HG02970 (cell line): Measurements from ENCODE around the gene POU2AF2.
"Not testable (repeated sequence)": the region's sequence is repeated elsewhere in the genome, so short reads cannot be mapped to it uniquely, and the experiment has no call there.

Experiments
- ATAC-seq: cut with Tn5 transposase; IDR thresholded peaks from one replicate; pipeline ENCODE4 v1.9.1; 2021; ENCODE audit warnings: mild to moderate bottlenecking, moderate library complexity, moderate number of reproducible peaks; ENCODE audit not compliant: unreplicated experiment, low FRiP score

POU2AF2 gene, protein sequence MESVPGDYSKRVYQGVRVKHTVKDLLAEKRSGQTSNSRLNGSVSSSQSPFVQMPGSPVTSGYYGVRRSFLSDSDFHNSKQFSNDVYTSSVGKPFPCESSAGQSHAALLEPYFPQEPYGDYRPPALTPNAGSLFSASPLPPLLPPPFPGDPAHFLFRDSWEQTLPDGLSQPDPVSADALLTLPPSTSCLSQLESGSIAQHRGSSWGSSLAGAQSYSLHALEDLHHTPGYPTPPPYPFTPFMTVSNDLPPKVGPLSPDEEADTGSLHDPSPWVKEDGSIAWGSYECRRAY

DNA sequence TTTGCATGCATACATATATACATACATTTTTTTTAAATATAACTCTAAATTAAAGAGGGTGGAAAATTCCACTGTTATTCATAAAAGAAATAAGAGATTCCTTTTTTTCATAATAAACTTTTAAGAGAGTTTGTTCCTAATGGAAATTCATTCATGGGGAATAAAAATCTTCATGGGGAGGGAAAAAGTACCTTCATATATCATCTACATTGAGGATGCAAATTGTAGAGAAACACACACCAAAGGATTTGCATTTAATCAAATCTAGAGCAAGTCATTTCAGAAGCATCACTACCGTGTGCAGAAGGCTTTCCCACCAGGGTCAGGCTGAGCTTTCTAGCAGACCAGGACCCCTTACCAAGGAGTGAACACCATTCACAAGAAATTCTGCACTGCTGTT, at the start of gene POU2AF2:
Gene POU2AF2, plus strand, starts transcription at position 301 of the 400 bp plus-strand sequence. CDS start 129 bp downstream, outside the sequence.
- no peak for ATAC-seq

DNA sequence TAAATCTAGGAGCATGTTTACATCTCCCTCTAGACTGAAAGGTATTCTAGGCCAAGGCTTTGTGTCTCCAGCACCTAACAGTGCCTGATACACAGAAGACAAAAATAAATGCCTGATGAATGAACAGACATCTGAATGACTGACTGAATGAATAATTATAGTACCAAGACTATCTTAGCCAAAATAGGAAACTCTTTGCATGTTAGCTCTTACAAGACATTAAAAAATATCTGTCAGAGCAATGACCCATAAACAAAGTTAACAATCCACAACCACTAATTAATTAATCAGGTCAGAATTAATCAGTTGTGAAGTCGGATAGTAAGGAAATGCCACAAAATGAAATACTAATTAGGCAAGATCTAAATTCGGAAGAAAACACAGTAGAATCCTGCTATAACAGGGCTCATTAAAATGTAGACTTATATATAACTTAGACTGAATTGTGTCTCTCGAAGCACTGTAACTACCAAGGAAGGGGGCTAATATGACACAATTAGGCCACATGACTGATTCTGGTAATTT, 45.5 kb upstream of the POU2AF2 start:
- no peak for ATAC-seq

DNA sequence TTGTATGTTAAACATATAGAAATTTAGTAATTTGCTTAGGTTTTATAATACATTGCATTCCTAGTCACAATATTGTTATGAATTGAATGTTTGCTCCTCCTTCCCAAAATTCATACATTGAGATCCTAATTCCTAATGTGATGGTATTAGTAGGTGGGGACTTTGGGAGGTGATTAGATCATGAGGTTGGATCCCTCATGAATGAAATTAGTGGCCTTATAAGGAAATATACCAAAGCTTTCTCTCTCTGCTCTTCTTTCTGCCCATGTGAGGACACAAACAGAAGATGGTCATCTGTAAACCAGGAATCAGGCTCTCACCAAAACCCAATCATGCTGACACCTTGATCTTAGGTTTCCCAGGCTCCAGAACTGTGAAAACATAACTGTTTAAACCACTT, 41.3 kb upstream of the POU2AF2 start:
- no peak for ATAC-seq

DNA sequence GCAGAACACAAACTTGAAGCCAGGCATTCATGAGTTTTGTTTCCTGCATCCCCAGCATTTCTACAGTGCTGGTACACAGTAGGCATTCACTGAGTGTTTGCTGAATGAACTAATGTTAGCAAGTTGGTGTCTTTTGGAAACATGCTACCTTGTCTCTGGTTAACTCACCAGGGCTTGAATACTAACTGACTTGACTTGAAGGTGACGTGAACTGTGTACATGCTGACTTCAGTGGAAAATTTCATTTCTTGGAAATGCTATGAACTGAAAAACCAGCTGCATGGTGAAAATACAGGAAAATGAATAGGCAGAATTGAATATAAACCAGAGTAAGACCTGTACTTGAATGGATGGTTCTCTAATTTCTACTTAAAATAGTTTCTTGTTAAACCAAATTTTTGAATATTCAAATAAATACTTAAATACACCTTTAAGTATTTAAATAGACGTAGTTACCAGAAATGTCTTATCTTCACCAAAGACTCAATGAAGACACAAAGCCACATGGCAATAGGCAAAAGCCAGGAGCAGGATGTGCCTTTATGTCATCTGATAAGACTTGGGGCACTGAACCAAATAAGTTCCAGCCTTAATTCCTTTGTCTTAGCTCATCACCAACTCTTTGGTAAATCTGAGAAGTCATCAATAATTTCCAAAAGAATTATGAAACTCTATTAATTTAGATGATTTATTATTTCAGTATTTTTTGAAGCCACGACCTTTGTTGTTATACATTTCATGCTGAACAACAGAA, 39.7 kb upstream of the POU2AF2 start:
- no peak for ATAC-seq

DNA sequence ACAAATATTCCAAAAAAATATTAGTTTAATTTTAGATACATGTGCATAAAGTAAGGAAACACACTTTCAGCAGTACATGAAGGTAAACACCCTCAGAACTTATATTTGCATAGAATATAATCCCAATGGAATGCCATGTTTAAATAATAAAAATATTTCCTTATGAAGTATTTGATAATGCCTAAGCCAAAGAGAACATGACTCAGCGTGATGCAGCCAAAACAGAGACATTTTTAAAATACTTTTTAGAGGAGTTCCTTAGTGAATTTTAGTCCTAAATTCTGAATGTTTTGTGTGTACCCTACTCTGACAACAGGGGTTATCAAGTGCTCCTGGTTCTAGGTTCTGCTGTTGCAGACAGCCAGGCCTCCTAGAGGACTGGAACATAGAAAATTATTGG, 39.1 kb upstream of the POU2AF2 start:
- no peak for ATAC-seq

DNA sequence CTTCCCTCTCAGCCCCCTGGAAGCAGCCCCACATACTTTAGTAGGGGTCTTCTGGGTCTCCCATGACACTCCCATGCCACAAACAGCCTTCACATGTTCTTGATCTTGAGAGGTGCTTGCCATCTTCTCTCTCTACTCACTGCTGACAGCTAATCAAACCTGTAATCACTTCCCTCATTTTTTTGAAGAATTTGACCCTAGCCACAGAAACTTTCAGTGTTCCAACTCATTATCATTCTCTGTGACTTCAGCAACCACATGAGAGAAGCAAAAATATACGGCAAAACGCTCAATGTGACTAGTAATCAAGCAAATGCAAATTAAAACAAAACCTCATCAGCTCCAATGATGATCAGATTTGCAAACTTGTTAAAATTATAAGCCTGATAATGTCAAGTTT, 38.3 kb upstream of the POU2AF2 start:
- ATAC-seq, result no peak

DNA sequence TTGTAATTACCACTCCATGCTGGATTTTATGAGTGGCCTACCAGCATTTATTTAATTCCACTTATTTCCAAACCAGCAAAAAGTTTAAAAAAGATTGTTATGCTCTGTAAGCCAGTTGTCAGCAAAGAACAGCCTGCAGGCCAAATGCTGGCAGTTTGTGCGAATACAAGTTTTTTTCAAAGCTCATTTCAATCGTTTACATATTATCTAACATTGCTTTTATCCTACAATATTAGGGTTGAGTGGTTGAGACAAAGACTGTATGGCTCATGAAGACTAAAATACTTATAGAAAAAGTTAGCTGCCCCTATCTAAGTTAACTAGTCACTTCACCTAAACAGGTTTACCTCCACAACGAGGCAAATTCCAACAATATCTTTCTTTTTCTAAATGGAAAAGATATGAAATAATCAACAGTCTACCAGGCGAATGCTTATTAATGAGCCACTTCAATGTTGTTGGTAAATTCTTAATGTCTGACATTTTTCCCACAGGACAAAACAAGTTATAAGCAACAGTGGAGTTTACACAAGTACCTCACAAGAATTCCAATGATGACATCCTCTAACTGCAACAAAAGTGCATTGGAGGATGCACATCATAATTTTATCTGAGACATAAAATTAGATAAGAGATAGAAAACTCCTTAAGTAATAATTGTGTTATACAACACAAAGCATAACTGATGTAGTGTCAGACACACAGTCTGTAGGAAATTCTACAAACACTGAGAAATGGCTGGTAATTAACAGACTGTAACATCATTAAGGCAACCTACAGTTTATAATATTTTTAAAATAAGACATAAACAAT, 35.8 kb upstream of the POU2AF2 start:
- ATAC-seq, result no peak

DNA sequence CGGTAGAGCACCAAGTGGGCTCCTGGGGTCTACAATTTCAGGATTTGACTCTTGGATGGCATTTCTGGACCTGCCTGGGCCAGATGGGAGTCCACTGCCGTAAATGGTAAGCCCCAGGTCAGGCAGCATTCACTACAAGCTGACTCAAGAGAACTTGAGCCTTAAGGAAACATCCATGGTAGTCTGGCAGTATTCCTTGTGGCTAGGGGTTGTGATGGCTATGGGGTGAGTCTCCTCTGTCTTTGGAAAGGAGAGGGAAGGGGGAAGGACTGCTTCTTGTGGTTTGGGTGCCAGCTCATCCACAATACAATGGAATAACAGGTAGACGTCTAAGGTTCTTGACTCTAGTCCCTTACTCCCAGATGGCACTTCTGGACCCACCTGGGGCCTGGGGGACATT, 32.3 kb upstream of the POU2AF2 start:
- no peak for ATAC-seq

DNA sequence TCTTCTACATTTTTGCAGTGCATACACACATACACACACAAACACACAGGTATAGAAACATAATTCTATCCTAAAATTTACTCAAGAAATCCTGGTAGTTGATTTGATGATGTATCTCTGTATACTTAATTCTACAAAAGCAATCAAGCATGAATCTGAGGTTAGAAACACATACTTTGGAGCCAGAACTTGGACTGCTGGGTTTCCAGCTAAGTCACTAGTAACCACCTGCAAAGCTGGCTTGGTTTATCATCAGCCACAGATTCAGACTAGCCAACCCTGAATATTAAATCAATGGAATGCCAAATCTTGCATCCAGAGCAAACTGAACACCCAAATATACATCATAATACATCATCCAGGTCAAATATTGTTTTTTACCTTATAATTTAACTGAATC, 24.8 kb upstream of the POU2AF2 start:
- ATAC-seq, result no peak

DNA sequence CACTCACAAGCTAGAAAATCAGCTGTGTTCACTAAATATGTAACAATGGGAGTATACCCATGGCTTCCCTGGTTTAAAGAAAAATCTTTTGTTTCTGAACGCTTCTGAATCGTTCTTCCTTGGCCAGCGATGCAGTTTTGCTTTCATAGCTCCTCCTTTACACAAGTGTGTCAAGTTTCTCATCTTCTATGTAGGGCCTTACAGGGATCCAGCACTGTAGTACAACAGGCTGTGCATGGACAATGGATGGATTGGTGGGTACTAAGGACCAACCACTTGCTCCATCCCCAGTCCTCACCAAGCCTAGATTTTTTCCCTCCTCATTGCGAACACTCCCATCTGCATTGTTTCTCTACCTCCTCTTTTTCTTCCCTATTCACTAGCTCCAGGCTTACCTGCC, 24.3 kb upstream of the POU2AF2 start:
- no peak for ATAC-seq

DNA sequence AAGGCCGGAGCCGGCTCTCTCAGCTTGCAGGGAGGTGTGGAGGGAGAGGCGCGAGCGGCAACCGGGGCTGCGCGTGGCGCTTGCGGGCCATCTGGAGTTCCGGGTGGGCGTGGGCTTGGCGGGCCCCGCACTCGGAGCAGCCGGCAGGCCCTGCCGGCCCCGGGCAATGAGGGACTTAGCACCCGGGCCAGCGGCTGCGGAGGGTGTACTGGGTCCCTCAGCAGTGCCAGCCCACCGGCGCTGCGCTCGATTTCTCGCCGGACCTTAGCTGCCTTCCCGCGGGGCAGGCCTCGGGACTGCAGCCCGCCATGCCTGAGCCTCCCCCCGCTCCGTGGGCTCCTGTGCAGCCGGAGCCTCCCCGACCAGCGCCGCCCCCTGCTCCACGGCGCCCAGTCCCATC, 23.6 kb upstream of the POU2AF2 start:
- ATAC-seq, result not testable (repeated sequence)

DNA sequence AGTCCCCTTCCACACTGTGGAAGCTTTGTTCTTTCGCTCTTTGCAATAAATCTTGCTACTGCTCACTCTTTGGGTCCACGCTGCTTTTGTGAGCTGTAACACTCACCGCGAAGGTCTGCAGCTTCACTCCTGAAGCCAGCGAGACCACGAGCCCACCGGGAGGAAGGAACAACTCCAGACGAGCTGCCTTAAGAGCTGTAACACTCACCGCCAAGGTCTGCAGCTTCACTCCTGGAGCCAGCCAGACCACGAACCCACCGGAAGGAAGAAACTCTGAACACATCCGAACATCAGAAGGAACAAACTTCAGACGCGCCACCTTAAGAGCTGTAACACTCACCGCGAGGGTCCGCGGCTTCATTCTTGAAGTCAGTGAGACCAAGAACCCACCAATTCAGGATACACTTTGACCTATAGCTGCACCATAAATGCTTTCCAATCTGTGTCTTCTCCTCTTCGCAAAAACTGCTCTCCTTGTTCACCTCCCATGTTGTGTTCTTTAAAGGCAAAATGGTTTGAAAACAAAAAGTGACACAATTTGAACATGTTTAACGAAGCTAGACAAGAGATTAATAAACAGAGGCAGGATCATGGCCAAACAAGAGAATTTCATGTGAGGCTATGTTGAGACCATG, 22.6 kb upstream of the POU2AF2 start:
- not testable (repeated sequence) for ATAC-seq

DNA sequence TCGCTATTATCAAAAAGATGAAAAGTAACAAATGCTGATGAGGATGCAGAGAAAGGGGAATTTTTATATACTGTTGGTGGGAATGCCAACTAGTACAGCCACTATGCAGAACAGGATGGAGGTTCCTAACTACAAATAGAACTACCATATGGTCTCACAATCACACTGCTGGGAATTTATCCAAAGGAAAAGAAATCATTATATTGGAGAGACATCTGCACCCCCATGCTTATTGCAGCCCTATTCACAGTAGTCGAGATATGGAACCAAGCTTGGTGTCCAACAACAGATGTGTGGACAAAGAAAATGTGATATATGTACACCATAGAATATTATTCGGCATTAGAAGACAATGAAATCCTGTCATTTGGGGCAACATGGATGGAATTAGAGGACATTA, 19.6 kb upstream of the POU2AF2 start:
- no peak for ATAC-seq

DNA sequence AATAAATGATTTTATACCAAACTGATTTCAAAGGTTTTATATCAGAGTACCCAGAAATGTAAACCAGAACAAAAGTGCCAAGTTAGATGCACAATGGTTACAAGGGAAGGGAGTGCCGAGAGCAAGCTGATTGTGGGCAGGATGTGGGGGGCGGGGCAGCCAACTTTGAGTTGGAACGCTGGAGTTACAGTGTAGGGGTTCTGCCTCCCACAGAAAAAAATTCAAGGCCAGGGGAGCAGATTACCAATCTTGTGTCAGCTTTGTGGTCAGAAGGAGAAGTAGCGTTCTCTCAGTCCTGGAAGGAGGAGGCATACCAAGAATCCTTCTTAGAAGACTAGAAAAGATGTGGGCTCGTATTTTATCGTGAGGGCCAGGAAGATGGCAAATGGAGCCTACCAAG, 15.9 kb upstream of the POU2AF2 start:
- no peak for ATAC-seq

DNA sequence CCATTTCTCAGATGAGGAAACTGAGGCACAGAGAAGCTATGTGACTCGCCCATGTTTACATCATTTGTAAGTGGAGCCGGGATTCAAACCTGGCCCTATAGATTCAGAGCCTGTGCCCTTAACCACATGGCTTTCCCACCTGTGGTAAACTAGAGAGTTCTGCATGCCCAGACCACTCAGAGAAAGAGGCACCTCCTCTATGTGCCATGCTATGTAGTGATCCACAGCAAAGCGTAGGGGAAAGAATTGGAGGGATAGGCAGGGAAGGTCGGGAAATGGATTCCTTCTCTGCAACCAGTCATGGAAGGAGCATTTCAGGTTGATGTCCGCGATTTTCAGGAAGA, 15.4 kb upstream of the POU2AF2 start:
- no peak for ATAC-seq

DNA sequence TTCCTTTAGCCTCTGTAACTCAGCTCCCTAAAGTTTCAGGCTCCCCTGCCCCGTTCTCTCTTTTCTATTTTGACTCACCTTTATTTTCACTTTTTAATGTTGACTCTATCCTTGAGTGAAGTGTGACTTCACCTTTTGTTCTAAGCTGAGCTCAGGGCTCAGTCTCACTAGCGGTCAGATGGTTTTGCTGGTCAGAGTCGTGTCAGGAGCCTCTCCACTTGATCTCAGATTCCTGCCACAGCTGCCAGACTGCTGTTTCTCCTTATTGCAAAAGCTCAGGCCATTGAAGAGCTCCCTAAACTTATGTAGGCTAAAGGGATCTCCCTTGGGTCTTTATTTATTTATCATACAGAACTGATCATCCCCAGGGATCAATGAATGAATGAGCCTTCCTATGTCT, 13.7 kb upstream of the POU2AF2 start:
- no peak for ATAC-seq

DNA sequence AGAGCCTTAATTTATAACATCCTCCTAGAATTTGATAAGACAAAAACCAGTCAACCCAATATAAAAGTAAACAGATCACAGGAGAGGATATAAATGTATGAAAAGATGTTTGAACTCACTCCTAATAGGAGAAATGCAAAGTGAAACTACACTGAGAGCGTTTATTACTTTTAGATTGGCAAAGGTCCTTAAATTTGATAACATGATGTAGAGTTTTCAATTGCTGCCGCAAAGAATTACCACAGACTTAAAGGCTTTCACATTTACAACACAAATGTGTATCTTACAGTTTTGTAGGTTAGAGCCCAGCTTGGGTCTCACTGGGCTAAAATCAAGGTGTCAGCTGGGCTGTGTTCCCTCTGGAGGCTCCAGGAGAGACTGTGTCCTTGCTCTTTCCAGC, 9.1 kb upstream of the POU2AF2 start:
- no peak for ATAC-seq

DNA sequence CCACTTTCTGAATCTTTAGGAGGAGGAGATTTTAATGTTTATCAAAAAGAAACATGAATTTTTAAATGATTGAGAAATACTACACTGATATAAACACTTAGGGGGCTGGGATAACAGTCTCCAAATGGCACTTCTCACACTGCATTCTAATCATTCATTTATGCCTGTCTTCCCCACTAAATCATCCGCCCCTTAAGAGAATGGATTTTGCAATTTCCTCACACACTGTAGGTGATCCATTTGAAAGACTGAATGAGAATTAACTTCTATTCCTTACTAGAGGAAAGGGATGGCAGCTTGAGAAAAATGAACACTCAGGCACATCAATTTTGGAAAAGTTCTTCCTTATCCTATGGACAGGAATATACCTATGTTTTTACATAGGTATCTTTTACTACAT, 7.6 kb upstream of the POU2AF2 start:
- ATAC-seq, result no peak

DNA sequence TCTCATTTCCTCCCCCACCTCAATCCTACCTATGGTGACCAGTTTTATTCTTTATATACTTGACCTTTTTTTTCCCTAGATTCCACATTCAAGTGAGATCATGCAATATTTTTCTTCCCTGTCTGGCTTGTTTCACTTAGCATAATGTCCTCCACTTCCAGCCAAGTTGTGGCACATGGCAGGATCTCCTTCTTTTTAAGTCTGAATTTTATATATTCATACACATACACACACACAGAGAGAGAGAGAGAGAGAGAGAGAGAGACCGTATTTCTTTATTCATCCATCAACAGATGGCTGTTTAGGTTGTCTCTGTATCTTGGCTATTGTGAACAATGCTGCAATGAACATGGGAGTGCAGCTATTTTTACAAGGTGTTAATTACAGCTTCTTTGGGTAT, 1.4 kb downstream of the POU2AF2 start:
- no peak for ATAC-seq

DNA sequence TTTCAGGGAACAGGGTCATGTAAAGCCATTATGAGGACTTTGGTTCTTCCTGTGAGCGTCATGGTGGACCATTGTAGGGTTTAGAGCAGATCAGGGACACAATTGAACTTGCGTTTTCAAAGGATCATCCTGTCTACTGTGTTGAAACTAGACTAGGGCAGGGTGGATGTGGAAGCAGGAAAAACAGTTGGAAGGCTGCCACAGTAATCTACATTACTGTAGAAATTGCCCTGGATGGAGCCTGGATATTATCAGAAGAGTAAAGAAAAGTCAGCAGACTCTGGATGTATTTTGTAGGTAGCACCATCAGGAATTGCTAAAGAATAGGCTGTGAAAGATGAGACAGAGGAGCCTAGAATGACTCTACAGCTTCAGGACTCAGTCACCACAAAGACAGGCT, 5.4 kb downstream of the POU2AF2 start:
- no peak for ATAC-seq

DNA sequence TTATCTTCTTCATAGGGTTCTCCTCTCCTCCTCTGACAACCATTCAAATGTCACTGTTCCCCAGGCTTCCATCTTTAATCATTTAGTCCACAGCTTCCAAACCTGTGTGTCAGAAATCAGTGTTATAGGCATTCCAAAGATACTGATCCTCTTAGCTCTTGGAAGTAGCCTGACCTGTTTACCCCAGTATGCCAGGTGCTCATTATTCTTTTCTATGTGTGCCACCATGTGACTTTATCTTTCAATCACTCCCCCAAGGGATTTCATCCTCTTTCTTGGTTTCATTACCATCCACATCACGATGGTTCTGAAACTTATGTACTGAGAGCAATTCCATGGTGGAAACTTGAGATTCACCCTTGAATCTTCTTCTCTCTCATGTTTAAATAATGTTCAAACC, 7.6 kb downstream of the POU2AF2 start:
- no peak for ATAC-seq
